Stimulated activated CD8-positive, alpha-beta memory T cell treated with anti-CD3 and anti-CD28 coated beads, Interleukin-15, amount 100 ng/mL, for 48 hours (primary cell): Measurements from ENCODE around the gene ABHD3.
A peak's percentile ranks its signal among the peaks of the same experiment; 100 is the strongest.
"Not testable (repeated sequence)": the region's sequence is repeated elsewhere in the genome, so short reads cannot be mapped to it uniquely, and the experiment has no call there.

Experiments used
- DNase-seq, 2 donors: peaks; one replicate each; pipeline ENCODE4 v3.0.0-alpha.2; 2020; ENCODE audit warnings: low read depth in 2 of 2

Gene ABHD3, protein sequence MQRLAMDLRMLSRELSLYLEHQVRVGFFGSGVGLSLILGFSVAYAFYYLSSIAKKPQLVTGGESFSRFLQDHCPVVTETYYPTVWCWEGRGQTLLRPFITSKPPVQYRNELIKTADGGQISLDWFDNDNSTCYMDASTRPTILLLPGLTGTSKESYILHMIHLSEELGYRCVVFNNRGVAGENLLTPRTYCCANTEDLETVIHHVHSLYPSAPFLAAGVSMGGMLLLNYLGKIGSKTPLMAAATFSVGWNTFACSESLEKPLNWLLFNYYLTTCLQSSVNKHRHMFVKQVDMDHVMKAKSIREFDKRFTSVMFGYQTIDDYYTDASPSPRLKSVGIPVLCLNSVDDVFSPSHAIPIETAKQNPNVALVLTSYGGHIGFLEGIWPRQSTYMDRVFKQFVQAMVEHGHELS

DNA sequence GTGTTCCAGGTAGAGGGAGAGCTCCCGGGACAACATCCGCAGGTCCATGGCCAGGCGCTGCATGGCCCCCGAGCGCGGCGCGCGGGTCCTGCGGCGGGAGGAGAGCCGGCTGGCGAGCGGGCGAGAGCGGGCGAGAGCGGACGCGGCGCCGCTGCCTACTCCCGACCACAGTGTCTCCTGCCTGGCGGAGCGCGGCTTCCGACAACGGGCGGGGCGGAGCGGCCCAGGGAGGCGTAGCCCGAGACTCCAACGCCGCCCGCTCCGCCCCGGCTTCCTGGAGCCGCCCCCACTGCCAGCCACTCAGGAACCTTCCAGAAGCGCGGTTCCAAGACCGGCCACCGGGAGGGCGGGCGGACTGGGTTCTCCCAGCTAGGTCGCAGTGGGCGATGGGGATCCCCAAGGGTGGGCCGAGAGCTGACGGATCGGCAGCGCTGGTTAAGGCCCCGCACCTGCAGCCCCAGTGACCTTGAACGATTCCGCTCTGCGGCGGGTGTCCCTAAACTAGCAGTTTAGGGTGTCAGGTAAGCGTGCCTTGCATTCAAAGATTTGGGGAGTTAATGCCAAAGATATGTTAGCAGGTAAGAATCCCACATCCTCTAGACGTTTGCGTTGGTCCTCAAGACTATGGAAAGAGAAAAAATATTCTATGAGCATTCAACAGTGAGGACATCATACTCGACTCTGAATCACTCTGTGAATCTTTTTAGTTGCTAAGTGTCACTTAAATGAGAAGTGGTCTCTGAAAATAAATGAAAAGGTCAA, at the start of gene ABHD3:
TSS of gene ABHD3 (minus strand) at position 172 of the 762 bp plus-strand sequence. CDS start at position 63, 109 bp downstream.
- peak; percentile 87 for DNase-seq

DNA sequence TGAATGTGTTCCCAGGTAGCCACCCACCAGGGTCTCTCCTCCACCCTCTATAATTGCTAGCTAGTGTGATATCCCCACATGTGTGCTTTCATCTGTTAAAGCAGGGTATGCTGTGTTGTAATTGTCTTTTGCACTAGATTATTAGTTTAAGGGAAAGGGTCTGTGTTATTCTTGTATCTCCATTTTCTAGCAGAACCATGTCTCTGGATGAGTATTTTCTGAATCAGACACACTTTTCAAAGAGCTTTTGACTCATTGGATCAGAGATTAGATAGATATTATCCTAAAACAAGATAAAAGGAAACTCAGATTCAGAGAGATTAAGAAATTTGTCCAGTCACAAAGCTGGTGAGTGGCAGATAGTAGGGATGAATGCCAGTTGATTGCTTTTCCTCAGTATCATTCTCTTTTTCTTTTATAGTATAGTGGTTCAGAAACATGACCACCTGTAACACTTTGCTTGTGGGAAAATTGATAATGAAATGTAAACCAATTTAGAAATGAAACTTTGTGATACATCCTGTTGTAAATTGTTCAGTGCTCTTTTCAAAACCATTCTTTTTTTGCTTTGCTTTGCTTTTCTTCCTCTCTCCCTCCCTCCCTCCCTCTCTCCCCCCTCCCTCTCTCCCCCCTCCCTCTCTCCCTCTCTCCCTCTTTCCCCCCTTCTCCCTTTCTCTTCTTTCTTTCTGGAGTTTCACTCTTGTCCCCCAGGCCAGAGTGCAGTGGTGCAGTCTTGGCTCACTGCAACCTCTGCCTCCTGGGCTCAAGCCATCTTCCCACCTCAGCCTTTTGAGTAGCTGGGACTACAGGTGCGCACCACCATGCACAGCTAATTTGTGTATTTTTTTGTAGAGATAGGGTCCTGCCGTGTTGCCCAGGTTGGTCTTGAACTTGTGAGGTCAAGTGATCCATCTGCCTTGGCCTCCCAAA, 43.5 kb upstream of the ABHD3 start:
- no peak for DNase-seq

DNA sequence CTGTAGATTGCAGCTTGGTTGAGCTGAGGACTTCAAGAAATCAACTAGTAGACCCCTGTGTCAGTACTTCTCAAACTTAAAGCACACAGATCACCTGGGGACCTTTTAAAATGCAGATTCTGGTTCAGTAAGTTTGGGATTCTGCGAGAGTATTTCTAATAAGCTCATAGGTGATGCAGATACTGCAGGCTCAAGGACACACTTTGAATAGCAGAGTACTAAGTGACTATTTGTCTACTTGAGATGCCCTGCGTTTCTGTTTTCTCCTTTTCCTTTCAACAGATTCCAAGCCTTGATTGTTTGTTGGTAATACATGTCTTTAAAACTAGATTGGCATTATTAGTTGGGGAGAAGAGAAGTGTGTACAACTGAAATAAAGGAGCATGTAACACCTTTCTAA, 42.7 kb upstream of the ABHD3 start:
- DNase-seq, result no peak

DNA sequence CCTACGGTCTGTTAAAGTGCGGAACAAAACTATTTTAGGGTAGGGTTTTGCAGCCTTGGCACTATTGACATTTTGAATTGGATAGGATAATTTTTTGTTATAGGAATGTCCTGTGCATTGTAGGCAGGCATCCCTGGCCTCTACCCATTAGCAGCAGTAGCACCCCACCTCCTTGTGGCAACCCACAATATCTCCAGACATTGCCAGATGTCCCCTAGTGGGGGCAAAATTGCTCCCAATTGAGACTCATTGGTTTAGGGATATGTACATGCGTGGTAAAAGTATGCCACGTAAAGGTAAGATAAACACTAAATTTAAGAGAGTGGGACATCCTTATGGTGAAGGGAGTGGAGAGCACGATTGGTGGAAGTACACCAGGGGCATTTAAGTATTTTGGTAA, 40.7 kb upstream of the ABHD3 start:
- DNase-seq, result no peak

DNA sequence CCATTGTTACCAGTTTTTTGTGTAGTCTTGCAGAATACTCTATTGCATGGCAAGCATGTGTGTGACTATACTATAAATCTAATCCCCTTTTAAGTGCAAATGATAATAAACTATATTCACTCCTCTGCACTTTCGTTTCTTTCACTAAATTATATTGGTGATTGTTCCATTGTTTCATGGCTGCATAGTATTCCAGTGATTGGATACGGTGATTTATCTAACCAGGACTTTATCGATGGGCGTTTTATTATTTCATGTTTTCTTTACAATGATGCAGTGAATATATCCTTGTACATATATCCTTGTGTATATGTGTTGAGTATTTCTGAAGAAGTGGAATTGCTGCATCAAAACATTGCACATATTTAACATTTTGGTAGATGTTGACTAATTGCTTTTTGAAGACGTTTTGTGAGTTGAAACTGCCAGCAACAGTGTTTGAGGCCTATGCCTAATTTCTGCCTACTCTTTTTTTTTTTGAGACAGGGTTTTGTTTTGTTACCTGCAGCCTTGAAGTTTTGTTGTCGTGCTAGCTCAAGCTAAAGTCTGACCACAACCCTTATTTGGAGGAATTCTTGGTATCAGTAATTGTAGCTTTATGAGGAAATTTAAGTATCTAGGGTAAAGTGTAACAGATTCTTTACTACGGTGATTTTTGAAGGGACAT, 38.7 kb upstream of the ABHD3 start:
- DNase-seq, result no peak

DNA sequence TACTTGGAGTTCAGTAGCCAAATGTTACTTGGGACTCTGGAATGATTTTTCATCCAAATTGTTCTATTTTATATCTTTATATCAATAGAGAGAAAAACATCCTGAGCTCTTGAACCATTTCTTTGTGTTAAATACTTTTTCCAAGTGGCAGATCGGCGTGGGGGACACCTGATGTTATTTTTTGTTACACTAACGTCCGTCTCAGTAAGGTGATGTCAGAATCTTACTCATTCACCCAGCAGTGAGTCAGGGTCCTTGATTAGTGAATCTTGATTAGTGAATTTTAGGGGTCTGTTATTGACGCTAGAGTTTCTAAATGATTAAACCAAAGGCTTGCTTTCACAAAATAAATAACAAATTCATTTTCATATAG, 37.7 kb upstream of the ABHD3 start:
- DNase-seq, result no peak

DNA sequence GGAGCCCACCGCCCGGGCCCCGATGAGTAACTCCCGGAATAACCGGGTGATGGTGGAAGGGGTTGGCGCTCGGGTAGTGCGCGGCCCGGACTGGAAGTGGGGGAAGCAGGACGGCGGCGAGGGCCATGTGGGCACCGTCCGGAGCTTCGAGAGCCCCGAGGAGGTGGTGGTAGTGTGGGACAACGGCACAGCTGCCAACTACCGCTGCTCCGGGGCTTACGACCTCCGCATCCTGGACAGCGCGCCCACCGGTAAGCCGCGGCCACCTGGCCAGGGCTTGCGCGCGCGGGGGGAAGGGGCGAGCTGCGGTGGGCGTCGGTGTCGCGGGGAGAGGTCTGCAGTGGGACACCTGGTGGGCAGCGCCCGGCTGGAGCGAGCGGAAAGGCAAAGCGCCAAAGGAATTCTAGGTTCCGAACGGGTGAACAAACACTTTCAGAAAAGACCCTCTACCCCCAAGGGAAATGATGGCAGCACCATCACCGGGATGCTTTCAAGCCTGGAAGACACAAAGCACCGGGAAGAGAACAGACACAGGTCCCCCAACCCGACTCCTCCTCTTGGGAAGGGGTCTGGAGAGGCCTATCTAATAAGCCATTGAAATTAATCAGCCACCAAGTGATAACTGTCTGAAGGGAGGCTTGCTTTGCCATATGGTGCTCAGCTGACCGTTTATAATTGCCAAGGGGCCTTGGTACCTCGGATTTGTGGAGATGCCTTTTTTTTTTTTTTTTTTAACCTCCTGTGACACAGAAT, 37.2 kb upstream of the ABHD3 start:
- DNase-seq, result peak in 1 of 2 donors; percentile 8

DNA sequence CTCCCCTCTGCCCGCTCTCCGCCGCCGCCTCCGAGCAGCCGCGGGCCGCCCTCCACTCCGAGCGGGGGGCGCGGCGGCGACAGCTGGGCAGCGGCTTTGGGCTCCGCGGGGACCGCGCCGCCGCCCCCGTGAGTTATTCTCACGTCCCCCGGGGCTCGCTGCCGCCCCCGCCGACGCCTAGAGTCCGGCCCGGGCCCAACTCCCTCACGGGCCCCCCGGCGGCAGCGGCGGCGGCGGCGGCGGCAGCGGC, 36.7 kb upstream of the ABHD3 start:
- peak in 1 of 2 donors; percentile 47 for DNase-seq

DNA sequence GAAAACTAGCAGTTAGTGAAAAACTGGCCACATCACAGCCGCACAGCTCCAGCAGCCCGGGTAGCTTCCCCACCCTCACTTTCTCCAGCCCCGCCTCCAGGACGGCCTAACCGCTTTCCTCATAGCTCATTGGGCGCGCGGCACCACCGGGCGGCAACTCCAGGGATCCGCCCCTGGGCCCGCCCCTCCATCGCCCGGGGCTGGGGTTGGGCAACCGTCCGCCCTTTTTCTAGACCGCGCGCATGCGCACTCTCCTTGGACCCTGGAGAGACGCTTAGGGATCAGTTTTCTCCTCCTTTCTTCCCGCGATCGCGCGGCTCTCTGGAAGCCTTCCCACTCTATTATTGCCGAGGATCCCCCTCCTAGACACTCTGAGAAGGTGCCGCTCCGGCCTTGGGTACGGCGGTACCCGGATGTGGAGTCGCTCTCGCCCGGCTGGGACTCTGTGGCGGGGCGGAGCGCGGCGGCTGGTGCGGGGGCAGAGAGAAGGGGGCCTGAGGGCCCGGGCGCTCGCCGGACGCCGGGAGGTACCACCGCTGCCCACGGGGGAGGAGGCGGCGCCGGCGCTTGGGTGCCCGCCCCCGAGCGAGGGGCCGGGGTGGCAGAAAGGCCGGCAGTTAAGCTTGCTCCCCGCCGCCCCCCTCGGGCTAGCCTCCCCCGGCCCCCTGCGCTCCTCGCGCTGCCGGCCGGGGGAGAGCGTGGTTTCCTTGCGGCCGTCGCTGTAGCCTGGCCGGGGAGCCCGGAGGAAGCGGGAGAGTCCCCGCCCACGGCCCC, 36.2 kb upstream of the ABHD3 start, which contains the start of gene MIB1:
TSS of gene MIB1 (plus strand) at position 255 of the 774 bp plus-strand sequence. CDS start 792 bp downstream, outside the sequence.
- DNase-seq, result peak; percentile 98 to 99

DNA sequence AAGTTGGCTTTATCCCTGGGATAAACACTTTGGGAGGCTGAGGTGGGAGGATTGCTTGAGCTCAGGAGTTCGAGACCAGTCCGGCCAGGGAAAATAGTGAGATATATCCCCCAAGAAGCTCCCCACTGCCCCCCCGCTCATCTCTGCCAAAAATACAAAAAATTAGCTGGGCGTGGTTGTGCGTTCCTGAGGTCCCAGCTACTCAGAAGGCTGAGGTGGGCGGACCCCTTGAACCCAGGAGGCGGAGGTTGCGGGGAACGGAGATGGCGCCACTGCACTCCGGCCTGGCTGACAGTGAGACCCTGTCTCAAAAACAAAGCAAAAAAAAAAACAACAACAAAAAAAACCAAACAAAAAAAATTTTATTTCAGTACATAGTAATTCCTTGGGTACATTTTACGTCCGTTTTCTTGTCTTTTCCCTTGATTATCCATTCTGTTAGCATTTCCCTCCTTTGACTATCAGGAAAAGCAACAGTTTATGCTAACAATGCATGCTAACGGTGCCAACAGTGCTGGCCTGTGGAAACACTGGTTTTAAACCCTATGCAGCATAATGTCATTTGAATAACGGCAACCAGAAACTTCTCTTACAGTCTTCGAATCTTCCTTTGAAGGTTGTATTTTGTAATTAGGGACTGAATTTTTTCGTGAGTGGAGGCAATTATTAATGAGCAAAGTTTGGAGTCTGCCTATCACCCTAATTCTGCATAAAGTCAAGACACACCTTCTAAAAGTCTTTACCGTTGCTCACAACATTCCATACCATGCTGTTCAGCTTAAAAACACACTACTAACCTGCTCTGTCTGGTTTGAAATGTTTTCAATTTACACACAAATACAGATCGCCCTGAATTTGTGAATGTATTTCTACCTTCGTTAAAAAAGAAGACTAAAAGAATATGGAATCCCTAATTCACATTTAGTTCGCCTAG, 35.3 kb upstream of the ABHD3 start:
- no peak for DNase-seq

DNA sequence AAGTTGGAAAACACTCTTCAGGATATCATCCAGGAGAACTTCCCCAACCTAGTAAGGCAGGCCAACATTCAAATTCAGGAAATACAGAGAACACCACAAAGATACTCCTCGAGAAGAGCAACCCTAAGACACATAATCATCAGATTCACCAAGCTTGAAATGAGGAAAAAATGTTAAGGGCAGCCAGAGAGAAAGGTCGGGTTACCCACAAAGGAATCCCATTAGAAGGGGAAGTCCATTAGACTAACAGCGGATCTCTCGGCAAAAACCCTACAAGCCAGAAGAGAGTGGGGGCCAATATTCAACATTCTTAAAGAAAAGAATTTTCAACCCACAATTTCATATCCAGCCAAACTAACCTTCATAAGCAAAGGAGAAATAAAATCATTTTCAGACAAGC, 32.4 kb upstream of the ABHD3 start:
- DNase-seq, result not testable (repeated sequence)

DNA sequence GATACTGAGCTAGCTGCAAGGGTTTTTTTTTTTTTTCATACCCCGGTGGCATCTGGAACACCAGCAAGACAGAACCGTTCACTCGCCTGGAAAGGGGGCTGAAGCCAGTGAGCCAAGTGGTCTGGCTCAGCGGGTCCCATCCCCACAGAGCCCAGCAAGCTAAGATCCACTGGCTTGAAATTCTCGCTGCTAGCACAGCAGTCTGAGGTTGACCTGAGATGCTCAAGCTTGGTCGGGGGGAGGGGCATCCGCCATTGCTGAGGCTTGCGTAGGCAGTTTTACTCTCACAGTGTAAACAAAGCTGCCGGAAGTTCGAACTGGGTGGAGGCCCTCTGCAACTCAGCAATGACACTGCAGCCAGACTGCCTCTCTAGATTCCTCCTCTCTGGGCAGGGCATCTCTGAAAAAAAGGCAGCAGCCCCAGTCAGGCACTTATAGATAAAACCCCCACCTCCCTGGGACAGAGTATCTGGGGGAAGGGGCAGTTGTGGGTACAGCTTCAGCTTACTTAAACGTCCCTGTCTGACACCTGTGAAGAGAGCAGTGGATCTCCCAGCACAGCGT, 31.0 kb upstream of the ABHD3 start:
- peak in 1 of 2 donors; percentile 2 for DNase-seq

DNA sequence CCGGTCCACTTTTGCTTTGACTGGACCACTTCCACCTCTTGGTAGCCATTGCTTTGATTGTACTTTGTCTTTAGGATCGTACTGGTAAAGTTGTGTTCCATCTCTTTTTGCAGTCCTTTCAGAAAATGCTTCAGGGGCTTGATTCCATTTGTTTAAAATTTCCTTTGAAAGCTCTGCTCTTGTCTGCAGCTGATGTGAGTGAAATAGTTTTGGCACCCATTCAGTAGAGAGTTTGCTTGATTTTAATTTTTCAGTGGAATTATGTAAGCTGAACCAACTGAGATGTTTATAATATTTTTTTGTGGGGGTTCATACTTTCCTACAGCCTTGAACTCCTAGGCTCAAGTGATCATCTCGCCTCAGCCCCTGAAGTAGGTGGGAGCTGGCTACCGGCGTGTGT, 28.4 kb upstream of the ABHD3 start:
- no peak for DNase-seq

DNA sequence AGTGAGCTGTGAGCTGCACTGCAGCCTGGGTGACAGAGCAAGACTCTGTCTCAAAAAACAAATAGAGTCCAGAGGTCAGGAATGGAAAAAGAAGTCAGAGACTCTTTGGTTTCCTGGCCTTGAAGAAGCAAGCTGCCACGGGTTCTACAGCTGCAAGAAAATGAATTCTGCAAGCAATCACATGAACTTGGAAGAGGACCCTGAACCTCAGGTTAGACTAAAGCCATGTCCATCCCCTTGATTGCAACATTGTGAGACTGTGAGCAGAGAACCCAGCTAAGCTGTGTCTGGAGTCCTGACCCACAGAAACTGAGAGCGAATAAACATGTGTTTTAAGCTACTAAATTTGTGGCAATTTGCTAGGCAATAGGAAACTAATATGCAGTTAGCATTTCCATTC, 23.1 kb upstream of the ABHD3 start:
- DNase-seq, result no peak

DNA sequence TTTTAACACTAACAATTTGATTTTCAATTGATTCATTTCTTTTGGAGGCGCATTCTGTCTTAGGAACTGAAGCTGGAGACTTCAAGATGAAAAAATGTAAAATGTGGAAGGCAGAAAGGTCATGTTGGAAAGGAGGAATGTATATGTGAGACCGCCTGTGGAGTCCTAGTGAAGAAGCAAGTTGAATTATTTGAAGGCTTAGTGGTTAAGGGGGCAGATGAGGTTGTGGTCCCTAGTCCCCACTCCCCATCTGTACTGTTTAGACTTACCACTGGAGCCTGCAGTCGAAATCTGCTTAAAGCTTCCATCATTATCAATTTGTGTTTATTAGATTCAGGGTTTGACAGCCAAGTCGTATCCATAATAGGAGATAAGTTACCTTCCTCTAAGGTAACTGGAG, 20.6 kb upstream of the ABHD3 start:
- DNase-seq, result no peak

DNA sequence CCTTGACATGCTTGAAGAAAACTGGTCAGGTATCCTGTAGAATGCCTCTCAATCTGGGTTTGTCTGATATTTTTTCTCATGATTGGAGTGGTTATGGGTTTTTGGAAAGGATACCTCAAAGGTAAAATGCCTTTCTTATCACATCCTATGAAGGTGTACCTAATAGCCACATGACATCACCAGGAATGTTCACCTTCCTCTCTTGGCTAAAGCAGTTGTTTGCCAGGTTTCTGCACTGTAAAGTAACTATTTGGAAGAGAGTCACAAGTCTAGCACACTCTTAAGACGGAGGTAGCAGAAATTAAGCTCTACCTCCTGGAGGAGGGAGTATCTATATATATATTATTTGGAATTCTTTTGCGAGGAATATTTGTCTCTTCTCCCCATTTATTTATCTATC, 18.1 kb upstream of the ABHD3 start:
- DNase-seq, result no peak

DNA sequence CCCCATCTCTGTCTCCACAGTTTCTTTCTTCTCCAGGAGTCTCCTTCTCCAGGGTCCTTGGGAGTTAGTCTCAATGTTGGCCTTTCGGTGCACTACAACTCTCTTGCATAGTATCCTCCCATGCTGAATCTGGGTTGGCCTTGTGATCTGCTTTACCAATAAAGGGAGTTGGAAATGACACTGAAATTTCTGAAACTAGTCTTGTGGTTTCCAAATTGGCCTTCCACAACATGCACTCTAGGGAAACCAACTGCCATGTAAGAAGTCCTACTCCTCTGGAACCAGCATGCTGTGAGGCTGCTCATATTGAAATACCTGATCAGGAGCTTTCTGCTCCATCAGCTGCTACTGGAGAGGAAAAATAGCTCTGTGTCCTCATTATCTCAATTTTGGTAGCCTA, 9.9 kb upstream of the ABHD3 start:
- no peak for DNase-seq

DNA sequence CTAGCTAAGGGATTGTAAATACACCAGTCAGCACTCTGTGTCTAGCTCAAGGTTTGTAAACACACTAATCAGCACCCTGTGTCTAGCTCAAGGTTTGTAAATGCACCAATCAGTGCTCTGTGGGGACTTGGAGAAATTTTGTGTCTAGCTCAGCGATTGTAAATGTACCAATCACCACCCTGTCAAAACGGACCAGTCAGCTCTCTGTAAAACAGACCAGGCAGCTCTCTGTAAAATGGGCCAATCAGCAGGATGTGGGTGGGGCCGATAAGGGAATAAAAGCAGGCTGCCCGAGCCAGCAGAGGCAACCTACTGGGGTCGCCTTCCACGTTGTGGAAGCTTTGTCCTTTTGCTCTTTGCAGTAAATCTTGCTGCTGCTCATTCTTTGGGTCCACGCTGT, 2.6 kb upstream of the ABHD3 start:
- DNase-seq, result not testable (repeated sequence)

DNA sequence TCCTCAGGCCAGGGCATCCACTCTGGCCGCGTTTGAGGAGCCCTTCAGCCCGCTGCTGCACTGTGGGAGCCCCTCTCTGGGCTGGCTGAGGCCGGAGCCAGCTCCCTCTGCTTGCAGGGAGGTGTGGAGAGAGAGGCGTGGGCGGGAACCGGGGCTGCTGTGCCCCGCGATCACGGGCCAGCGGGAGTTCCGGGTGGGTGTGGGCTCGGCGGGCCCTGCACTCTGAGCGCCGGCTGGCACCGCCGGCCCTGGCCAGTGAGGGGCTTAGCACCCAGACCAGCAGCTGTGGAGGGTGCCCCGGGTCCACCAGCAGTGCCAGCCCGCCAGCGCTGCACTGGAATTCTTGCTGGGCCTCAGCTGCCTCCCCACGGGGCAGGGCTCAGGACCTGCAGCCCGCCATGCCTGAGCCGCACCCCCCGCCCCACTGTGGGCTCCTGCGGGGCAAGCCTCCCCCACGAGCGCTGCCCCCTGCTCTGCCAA, 1.9 kb upstream of the ABHD3 start:
- no peak for DNase-seq
